HUDEP-2 (cell line): Measurements from ENCODE around the gene TUT4.

Experiments used
- DNase-seq, 76 experiments: peaks; one replicate each; lab custom pipeline; 2025; ENCODE audit not compliant: unreplicated experiment in 76 of 76; lab: John Stamatoyannopoulos, UW

The TUT4 gene

GRCh38 chr1:52542085-52542688 lies 10.7 kb downstream of the TUT4 start:
- DNase-seq: no peak

DNA sequence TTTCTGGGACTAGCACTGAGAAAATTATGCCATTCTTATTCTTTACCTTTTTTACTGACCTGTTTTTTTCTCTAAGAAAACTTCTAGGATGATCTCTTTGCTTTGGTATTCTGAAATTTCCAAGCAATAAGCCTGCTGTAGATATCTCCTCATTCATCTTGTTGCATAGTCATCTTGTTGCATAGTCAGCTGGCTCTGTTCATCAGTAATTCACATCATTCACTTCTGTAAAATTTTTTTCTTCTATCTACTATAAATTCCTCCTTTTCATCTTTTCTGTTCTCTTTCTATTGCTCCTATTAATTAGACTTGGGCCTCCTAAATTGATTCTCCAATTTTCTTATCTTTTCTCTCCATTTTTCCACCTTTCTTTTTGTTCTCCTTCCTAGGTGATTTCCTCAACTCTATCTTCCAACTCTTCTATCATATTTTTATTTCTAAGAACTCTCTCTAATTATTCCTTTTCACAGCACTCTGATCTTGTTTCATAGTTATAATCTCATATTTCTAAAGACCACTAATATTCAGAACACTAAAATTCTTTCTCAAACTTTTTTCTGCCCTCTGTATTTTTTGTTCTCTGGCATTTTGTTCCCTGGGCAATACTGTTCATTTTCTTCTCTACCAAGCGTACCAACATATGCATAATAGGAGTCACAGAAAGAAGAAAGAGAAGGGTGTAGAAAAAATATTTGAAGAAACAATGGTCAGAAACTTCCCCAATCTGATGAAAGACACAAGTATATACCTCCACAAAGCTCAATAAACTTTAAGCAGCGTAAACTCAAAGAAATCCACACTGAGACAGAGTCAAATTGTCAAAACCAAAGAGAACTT lies 17.7 kb downstream of the TUT4 start:
- no peak for DNase-seq

GRCh38 chr1:52533713-52534112 lies 19.2 kb downstream of the TUT4 start:
- no peak for DNase-seq

- no peak for DNase-seq
These were observed 20.1 kb downstream of the TUT4 start for GRCh38 chr1:52532731-52533327.

GRCh38 chr1:52532247-52532646 lies 20.6 kb downstream of the TUT4 start:
- no peak for DNase-seq

GRCh38 chr1:52531249-52531872 lies 21.5 kb downstream of the TUT4 start:
- DNase-seq: no peak

DNA sequence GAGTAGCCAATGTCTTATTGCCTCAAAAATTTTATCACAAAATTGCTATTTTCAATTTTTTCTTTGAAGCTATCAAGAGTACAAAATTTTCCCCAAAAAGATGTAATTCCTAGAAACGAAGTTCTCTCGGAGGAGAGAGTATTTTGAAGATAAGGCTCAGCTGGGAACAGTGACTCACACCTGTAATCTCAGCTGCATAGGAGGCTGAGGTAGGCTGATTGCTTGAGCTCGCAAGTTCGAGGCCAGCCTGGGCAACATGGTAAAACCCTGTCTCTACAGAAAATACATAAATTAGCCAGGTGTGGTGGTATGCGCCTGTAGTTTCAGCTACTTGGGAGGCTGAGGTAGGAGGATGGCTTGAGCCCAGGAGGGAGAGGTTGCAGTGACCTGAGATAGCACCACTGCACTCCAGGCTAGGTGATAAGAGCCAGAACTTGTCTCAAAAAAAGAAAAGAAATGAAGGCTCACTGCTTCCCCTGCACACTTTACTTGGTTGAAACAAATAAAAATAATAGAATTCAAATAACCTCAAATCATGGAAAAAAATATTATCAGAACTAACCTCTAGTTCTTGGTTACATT lies 22.2 kb downstream of the TUT4 start:
- DNase-seq: no peak

DNA sequence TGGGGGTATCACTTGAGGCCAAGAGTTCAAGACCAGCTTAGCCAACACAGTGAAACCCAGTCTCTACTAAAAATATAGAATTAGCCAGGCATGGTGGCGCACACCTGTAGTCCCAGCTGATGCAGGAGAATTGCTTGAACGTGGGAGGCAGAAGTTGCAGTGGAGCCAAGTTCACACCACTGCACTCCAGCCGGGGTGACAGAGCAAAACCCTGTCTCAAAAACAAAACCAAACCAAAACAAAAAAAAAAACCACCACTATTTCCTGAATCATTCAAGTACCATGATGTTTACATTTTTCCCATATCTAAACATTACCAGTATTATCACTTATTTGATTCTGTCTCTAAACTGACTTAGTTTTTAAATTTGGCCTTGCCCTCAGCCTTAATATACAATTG lies 29.5 kb downstream of the TUT4 start:
- no peak for DNase-seq

DNA sequence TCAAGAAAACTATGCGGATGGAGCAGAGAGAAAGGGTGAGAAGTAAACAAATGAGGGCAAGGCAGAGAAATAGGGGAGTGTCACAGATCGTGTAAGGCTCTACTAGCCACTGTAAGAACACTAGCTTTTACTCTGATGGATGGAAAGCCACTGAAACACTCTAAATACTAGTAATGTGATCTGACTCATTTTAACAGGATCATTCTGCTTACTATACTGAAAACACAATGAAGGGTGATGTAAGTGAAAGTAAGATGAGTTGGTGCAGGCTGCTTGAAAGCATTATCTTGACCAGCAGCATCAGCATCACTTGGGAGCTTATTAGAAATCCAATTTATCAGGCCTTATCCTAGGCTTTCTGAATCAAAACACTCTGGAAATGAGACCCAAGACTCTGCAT lies 32.7 kb downstream of the TUT4 start:
- DNase-seq: no peak

GRCh38 chr1:52518962-52519361 lies 33.9 kb downstream of the TUT4 start:
- DNase-seq: no peak

DNA sequence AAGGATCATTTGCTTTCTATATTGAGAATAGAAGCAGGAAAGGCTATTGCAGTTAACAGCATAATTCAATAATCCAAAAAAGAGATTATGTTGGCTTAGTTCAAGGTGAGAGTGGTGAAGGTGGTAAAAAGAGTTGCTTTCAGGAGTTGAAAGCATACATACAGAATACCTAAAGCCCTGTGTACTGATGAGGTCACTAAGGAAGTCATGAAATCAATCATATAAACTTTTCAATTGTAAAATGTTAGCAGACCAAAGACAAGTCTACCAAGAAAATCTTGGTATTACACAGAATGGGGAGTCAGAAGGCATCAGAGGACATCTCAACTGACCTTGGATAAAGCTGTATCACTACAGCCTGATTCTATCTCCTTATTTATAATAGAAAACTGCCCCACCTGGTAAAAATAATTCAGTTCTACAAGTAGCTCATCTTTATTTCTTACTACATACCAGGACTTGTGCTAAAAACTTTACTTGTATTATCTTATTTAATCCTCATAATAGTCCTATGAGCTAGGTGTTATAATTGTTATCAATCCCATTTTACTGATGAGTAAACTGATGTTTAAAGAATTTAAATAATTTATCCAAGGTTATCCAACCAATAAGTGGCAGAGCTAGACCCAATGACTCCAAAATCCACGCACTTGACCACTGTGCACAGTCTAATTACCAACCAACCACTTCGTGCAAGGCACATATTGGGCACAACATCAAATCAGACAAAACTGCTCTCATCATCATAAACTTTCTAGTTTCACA lies 40.9 kb downstream of the TUT4 start:
- DNase-seq: no peak

- no peak for DNase-seq
These were observed 41.5 kb downstream of the TUT4 start for GRCh38 chr1:52511439-52511838.

DNA sequence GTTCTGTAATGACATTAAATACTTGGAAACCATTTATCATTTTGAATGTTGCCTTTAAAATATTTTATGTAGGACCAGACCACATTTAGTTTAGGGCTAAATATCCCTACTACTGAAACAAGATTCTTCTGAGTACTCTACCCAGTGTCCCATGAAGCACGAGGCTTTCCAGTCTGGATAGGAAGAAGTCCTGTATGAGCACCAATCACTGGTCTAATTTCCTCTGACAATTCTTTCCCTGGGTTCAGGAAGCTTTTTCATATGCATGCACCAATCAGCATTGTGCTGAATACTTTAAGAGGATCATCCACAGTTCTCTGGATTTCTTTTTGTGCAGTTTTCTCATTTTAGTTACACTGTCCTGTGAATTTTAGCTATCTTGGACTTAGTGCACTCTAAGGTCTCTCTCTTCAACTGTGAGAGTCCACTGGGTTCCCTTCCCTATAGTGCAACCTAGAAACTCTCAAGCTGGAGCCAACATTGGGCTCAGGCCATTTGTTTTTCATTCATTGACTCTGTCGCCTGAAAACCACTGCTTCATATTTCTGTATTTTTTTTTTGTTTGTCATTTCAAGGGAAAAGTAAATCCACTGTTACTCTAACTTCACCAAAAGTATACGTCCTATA lies 45.9 kb downstream of the TUT4 start:
- DNase-seq: no peak

GRCh38 chr1:52506349-52506748 lies 46.5 kb downstream of the TUT4 start:
- no peak for DNase-seq

GRCh38 chr1:52504720-52505119 lies 48.2 kb downstream of the TUT4 start:
- no peak for DNase-seq

- no peak for DNase-seq
These were observed 49.2 kb downstream of the TUT4 start for GRCh38 chr1:52503706-52504105.

GRCh38 chr1:52502789-52503188 lies 50.1 kb downstream of the TUT4 start:
- no peak for DNase-seq

DNA sequence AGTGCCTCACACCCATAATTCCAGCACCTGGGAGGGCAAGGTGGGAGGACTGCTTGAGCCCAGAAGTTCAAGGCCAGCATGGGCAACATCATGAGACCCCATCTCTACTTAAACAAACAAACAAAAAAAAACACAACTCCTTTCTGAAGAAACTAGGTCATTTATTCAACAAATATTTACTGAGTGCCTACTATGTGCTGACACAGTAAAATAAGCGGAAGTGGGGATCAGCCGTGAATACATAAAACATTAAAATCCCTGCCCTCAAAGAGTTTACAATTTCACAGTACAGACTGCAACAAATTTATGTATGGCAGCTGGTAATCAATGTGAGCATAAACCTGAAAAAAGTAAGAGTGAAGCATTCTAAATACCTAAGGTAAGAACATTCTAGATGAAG lies 65.3 kb downstream of the TUT4 start:
- no peak for DNase-seq

DNA sequence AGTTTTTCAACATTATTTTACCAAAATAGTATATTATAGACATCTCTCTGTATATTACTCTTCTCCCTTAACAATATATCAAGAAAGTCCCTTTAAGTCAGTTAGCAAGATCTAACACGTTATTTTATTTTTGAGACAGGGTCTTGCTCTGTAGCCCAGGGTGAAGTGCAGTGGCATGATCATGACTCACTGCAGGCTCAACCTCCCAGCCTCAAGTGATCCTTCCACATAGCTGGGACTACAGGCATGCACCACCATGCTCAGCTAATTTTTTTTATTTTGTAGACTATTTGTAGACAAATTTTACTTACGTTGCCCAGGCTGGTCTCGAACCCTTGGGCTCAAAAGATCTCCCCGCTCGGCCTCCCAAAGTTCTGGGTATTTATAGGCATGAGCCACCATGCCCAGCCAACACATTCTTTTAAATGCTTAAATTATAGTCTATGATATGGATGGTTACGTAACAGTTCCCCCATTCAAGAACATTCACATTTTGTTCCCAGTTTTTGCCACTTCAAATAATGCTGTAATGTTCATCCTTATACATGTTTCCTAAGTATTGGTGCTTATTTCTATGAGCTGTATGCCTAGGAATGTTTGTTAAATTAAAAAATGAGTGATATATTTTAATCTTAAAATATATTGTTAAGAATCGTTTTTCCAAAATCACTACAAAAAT lies 70.4 kb downstream of the TUT4 start:
- DNase-seq: no peak

DNA sequence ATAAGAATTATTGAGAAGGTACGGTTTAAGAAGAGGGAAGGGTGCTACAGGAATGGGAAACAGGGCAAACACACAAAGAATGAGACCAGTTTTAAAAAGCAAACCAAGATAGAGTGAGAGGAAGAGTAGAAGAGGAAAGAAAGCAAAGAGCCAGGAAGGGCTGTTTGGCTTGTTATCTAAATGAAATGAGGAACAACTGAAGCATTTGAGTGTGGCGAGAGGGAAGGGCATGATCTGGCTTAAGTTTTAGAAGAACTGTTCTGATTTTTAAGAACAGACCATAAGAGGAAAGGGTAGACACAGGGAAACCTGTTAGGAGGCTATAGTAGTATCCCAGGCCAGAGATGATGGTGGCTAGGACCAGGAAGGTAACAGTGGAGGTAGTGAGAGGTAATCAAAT lies 73.8 kb downstream of the TUT4 start:
- no peak for DNase-seq
